ENCODE data around the gene COL28A1. TPM values are rescaled to one million over a fixed set of nuclear protein-coding genes. Genes with fewer than 3 reads are reported as not detected.

COL28A1 gene
- total and polyA plus RNA-seq, 2 donors: 5.3 to 9.7 TPM

DNA sequence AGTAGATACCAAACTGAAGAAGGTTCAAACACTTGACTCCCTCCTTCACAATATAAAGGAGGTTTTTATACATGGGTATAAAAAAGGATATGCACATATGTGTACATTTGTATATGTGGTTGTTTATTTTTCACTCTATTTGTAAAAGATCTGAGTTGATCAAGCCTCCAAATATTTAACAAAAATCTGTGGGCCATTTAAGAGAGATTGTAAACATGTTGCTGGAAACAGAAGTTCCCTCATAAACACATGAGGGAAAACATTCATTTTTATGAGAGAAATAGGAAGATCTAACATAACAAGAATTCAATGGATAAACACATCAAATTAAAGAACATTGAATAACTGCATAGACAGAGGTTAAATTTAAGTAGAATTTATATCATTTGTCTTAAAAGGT, 81.7 kb downstream of the COL28A1 start:
- peaks cover 2% of the 10 kb centered on the region for H3K4me1 ChIP-seq (ENCODE audit: insufficient read depth)
- H3K27ac ChIP-seq (ENCODE audit: low read depth): no peak overlapping the region
- no peak for DNase-seq (ENCODE audit: extremely low spot score)
- no peaks in the 10 kb centered on the region for H3K36me3 ChIP-seq (ENCODE audit: insufficient read depth)
- H3K4me3 ChIP-seq (ENCODE audit: low read depth, low read length): no peak overlapping the region

GRCh38 chr7:7452652-7453051, 83.0 kb downstream of the COL28A1 start:
- no peak for DNase-seq (ENCODE audit: extremely low spot score)
- 83% methylated on average over 2 of the region's 2 CpGs for WGBS
- H3K4me3 ChIP-seq (ENCODE audit: low read depth, low read length): no peak overlapping the region
- H3K27ac ChIP-seq (ENCODE audit: low read depth): no peak overlapping the region
- peaks cover 2% of the 10 kb centered on the region for H3K4me1 ChIP-seq (ENCODE audit: insufficient read depth)
- no peaks in the 10 kb centered on the region for H3K36me3 ChIP-seq (ENCODE audit: insufficient read depth)

DNA sequence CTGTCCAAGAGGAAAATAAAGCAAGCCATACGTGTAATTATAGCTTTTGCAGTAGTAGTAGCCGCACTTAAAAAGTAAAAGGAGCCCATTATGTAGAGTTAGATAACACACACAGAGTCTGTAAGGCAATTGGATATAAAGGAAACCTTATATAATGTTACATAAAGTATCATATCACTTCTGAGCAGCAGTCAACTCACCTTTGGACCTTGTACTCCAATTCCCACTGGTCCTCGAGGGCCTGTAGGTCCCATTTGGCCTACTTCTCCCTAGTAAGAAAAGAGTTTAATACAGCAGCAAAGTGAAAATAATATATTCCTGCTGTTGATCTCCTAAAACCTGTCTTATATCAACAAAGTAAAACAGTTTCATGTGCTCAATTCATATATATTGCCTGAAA, 83.6 kb downstream of the COL28A1 start:
- no peak for DNase-seq (ENCODE audit: extremely low spot score)
- 85% methylated on average over 3 of the region's 3 CpGs for WGBS
- H3K27ac ChIP-seq (ENCODE audit: low read depth): no peak overlapping the region
- H3K4me3 ChIP-seq (ENCODE audit: low read depth, low read length): no peak overlapping the region
- H3K36me3 ChIP-seq (ENCODE audit: insufficient read depth): no peaks in the 10 kb centered on the region
- H3K4me1 ChIP-seq (ENCODE audit: insufficient read depth): peaks cover 2% of the 10 kb centered on the region

DNA sequence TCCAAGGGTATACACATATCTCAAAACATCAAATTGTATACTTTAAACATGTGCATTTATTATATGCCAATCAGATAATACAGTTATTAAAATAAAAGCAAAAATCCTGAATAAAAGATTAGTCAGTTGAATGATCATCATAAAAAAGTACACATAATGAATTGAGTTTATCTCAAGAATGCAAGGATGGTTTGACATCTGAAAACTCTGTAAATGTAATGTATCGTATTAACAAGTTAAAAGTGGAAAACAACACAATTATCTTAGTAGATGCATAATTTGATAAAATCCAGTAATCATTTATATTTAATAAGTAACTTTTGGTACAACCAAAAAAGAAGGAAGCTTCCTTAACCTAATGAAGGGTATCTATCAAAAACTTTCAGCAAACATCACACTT, 86.6 kb downstream of the COL28A1 start:
- no peak for DNase-seq (ENCODE audit: extremely low spot score)
- H3K4me1 ChIP-seq (ENCODE audit: insufficient read depth): peaks cover 2% of the 10 kb centered on the region

DNA sequence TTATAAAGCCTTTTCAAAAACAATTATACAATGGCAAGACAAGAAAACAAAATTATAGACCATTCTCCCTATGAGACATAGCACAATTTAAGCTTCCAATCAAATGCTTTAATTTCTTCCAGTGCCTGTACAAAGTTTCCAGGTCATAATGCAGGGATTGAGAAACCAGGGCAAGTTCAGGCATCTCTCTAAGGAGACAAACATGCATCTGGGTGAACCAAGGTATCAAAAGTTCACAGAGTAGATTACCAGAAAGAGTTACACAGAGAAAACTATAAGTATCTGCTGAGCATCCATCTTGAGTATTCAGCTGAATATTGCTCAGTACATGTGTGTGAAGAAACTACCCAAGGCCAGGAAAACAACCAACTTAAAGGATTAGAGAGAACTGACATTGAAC, 89.1 kb downstream of the COL28A1 start:
- no peak overlapping the region for H3K27ac ChIP-seq (ENCODE audit: low read depth)
- DNase-seq (ENCODE audit: extremely low spot score): no peak
- H3K4me3 ChIP-seq (ENCODE audit: low read depth, low read length): no peak overlapping the region
- H3K4me1 ChIP-seq (ENCODE audit: insufficient read depth): no peaks in the 10 kb centered on the region
- H3K36me3 ChIP-seq (ENCODE audit: insufficient read depth): no peaks in the 10 kb centered on the region

More for the DNA sequence above, 86.6 kb downstream of the COL28A1 start:
- no peaks in the 10 kb centered on the region for H3K36me3 ChIP-seq (ENCODE audit: insufficient read depth)
- H3K27ac ChIP-seq (ENCODE audit: low read depth): no peak overlapping the region
- H3K4me3 ChIP-seq (ENCODE audit: low read depth, low read length): no peak overlapping the region
- 93% methylated on average over 1 of the region's 1 CpG for WGBS

- H3K36me3 ChIP-seq (ENCODE audit: insufficient read depth): no peaks in the 10 kb centered on the region
- H3K27ac ChIP-seq (ENCODE audit: low read depth): no peak overlapping the region
- 59% methylated on average over 3 of the region's 3 CpGs for WGBS
- no peaks in the 10 kb centered on the region for H3K4me1 ChIP-seq (ENCODE audit: insufficient read depth)
- DNase-seq (ENCODE audit: extremely low spot score): no peak
- no peak overlapping the region for H3K4me3 ChIP-seq (ENCODE audit: low read depth, low read length)
These were observed 91.8 kb downstream of the COL28A1 start for GRCh38 chr7:7443806-7444350.

- Histone ChIP-seq H3K4me1 (ENCODE audit: insufficient read depth) (no peaks in the 10 kb centered on the region), H3K4me3 (ENCODE audit: low read depth, low read length) (no peak overlapping the region), H3K27ac (ENCODE audit: low read depth) (no peak overlapping the region), H3K36me3 (ENCODE audit: insufficient read depth) (no peaks in the 10 kb centered on the region)
- WGBS: 91% methylated on average over 1 of the region's 1 CpG
- no peak for DNase-seq (ENCODE audit: extremely low spot score)
These were observed 96.1 kb downstream of the COL28A1 start for GRCh38 chr7:7439564-7439963.

GRCh38 chr7:7438851-7439250, 96.8 kb downstream of the COL28A1 start:
- Histone ChIP-seq H3K4me1 (ENCODE audit: insufficient read depth) (no peaks in the 10 kb centered on the region), H3K4me3 (ENCODE audit: low read depth, low read length) (no peak overlapping the region), H3K27ac (ENCODE audit: low read depth) (no peak overlapping the region), H3K36me3 (ENCODE audit: insufficient read depth) (no peaks in the 10 kb centered on the region)
- WGBS: 47% methylated on average over 5 of the region's 5 CpGs
- DNase-seq (ENCODE audit: extremely low spot score): no peak

GRCh38 chr7:7435978-7436377, 99.7 kb downstream of the COL28A1 start:
- no peaks in the 10 kb centered on the region for H3K4me1 ChIP-seq (ENCODE audit: insufficient read depth)
- 86% methylated on average over 1 of the region's 1 CpG for WGBS
- no peaks in the 10 kb centered on the region for H3K36me3 ChIP-seq (ENCODE audit: insufficient read depth)
- no peak overlapping the region for H3K27ac ChIP-seq (ENCODE audit: low read depth)
- H3K4me3 ChIP-seq (ENCODE audit: low read depth, low read length): no peak overlapping the region
- DNase-seq (ENCODE audit: extremely low spot score): no peak

GRCh38 chr7:7434329-7434728, 101.3 kb downstream of the COL28A1 start:
- H3K4me3 ChIP-seq (ENCODE audit: low read depth, low read length): no peak overlapping the region
- no peak for DNase-seq (ENCODE audit: extremely low spot score)
- 30% methylated on average over 3 of the region's 3 CpGs for WGBS
- H3K36me3 ChIP-seq (ENCODE audit: insufficient read depth): no peaks in the 10 kb centered on the region
- no peak overlapping the region for H3K27ac ChIP-seq (ENCODE audit: low read depth)
- no peaks in the 10 kb centered on the region for H3K4me1 ChIP-seq (ENCODE audit: insufficient read depth)

DNA sequence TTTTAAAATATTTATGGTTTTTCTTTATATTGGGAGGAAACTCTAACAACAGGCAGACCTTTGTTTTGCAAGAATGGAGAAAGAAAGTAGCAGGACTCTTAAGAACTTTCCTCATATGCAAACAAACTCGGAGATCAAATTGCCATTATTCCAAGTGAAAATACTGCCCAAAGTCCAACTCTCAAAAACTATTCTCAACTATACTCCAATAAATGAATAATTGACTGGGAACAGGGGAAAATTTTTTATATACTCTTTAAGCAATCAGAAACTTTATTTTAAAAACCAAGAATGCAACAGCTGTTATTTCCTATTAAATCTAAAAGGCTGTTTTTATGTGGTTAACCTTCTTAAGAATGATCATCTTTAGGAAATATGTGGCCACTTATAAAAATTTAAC, 101.9 kb downstream of the COL28A1 start:
- Histone ChIP-seq H3K4me3 (ENCODE audit: low read depth, low read length) (no peak overlapping the region), H3K27ac (ENCODE audit: low read depth) (no peak overlapping the region), H3K4me1 (ENCODE audit: insufficient read depth) (no peaks in the 10 kb centered on the region), H3K36me3 (ENCODE audit: insufficient read depth) (no peaks in the 10 kb centered on the region)
- 45% methylated on average over 1 of the region's 1 CpG for WGBS
- no peak for DNase-seq (ENCODE audit: extremely low spot score)

- DNase-seq (ENCODE audit: extremely low spot score): no peak
- 91% methylated on average over 7 of the region's 7 CpGs for WGBS
- Histone ChIP-seq H3K27ac (ENCODE audit: low read depth) (no peak overlapping the region), H3K4me1 (ENCODE audit: insufficient read depth) (no peaks in the 10 kb centered on the region), H3K4me3 (ENCODE audit: low read depth, low read length) (no peak overlapping the region), H3K36me3 (ENCODE audit: insufficient read depth) (no peaks in the 10 kb centered on the region)
These were observed 102.7 kb downstream of the COL28A1 start for GRCh38 chr7:7432979-7433378.

DNA sequence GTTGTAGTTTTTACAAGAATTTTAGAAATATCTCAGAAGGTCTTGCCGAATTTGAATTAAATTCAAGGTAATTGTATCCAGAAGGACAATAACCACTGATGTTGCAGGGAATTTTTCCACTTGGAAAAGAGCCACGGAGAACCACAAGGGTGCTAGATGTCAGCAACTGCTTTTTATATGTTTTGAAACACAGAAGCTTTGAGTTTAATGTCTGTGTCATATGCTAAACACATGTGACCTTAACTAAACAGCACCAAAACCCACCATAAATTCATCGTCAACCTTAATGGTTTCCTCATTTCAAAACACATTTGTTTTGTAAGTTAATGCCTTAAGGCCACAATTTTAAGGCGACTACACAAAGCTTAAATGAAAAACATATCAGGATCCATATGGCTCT, 106.9 kb downstream of the COL28A1 start:
- no peak for DNase-seq (ENCODE audit: extremely low spot score)
- Histone ChIP-seq H3K36me3 (ENCODE audit: insufficient read depth) (no peaks in the 10 kb centered on the region), H3K27ac (ENCODE audit: low read depth) (no peak overlapping the region), H3K4me1 (ENCODE audit: insufficient read depth) (no peaks in the 10 kb centered on the region), H3K4me3 (ENCODE audit: low read depth, low read length) (no peak overlapping the region)
- WGBS: 52% methylated on average over 4 of the region's 4 CpGs

DNA sequence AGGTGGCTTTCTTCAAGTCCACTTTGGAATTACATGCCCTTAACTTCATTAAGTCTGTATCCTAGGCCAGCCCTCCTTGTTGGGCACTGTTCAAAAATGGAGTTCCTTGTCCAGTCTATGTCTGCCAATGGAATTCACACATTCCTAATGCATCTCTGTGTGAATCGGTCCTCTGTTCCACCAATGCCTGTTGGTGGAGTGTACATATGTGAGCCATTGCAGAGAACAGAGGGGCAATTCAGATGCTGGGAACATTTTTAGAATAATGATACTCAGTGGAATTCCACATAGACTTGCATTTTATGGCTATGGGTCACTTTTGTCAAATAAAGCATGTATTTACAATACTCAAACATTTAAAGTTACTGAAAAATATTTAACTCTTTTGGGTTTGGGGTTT, 108.3 kb downstream of the COL28A1 start:
- H3K27ac ChIP-seq (ENCODE audit: low read depth): no peak overlapping the region
- no peak overlapping the region for H3K4me3 ChIP-seq (ENCODE audit: low read depth, low read length)
- no peak for DNase-seq (ENCODE audit: extremely low spot score)
- no peaks in the 10 kb centered on the region for H3K4me1 ChIP-seq (ENCODE audit: insufficient read depth)
- 69% methylated on average over 1 of the region's 1 CpG for WGBS
- no peaks in the 10 kb centered on the region for H3K36me3 ChIP-seq (ENCODE audit: insufficient read depth)

DNA sequence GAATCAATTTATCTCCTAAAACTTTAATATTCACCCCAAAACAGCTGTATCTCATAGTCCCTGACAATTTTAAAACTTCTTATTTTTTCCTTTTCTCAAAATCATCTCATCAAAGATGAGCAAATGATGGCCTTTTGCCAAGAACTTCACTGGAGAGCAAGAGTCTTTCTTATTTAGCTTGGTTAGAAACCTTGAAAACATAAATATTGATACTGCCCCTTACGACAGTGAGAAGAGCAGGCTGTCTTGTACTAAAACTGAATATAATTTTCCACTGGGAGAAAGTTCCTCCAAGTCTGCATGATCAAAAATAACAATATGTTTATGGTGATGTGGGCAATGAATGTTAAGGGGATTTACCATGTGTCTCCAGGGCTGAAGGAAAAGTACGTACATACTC, 109.0 kb downstream of the COL28A1 start:
- WGBS: 46% methylated on average over 2 of the region's 2 CpGs
- no peaks in the 10 kb centered on the region for H3K4me1 ChIP-seq (ENCODE audit: insufficient read depth)
- no peak overlapping the region for H3K4me3 ChIP-seq (ENCODE audit: low read depth, low read length)
- DNase-seq (ENCODE audit: extremely low spot score): no peak
- no peak overlapping the region for H3K27ac ChIP-seq (ENCODE audit: low read depth)
- H3K36me3 ChIP-seq (ENCODE audit: insufficient read depth): no peaks in the 10 kb centered on the region

Measured in urinary bladder (tissue), 4 donors.